Iris pigment epithelial cell (primary cell): ENCODE measurements around the gene UPK1B.
"Not testable (repeated sequence)": the region's sequence is repeated elsewhere in the genome, so short reads cannot be mapped to it uniquely, and the experiment has no call there.

ENCODE experiments used
- DNase-seq: peaks from one replicate; pipeline ENCODE4 v3.0.0-alpha.2; 2011; ENCODE audit warnings: low read depth

Gene UPK1B

DNA sequence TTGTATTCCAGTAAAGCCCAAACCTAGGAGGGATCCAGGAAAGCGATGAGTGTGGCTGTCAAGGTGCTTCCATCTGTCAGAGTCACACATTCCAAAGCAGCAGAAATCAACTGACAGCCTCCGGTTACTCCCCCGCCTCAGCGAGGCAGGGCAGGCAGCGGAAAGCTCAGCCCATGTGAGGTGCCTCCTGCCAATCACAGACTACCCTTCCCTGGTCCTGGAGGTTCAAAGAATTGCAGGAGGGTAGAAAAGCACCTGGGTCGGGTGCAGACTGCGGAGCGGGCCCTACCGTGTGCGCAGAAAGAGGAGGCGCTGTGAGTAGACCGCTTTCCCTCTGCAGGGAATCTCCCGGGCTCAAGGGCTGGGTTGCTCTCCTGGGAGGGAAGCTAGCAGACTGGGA, at the start of gene UPK1B:
TSS of gene UPK1B (plus strand) at position 274 of the 400 bp plus-strand sequence. CDS start 13,144 bp downstream, outside the sequence.
- no peak for DNase-seq

DNA sequence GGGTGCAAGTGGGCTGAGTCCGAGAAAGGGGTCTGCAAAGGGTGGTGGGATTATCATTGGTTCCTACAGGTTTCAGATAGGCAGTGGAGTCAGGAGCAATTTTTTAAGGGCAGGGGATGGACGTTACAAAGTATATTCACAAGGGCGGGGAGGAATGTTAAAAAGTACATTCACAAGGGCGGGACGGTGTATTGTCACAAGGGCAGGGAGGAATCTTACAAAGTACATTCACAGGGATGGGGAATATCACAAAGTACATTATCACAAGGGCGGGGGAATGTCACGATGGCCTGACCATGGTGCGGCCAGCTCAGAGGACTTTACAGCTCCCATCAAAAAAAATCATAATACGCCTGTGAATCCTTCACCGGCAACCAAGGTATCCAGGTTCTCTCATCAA, 48.1 kb upstream of the UPK1B start:
- DNase-seq = no peak

DNA sequence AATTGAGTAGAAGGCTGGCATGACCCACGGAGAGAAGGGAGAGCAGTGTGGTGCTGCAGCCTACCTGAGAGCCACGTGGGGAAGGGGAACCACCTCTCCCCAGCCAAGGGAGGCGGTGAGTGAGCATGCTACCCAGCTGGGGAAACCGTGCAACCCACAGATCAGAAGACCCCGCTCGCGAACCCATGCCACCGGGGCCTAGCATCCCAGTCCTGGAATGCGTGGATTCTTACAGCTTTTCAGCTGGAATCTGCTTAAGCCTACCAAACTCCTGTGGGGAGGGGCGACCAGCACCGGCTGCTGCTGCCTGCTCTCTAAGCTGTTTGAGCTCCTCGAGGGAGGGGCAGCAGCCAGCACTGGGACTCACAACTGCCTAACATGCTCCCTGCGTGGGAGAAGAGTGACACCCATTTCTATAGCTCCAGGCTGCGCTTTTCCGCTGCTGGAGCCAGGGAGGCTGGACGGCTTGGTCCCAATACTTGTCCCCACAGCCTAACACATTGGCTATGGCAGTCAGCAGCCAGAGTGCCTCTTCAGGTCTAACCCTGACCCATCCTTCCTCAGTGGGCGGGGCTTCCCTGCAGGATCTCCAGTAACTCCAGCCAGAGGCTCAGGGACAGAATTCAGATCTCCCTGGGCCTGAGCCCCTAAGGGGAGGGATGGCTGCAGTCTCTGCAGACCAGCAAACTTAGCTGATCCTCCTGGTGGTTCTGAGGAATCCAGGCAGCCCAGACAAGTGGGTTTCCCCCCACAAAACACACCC, 47.5 kb upstream of the UPK1B start:
- no peak for DNase-seq

DNA sequence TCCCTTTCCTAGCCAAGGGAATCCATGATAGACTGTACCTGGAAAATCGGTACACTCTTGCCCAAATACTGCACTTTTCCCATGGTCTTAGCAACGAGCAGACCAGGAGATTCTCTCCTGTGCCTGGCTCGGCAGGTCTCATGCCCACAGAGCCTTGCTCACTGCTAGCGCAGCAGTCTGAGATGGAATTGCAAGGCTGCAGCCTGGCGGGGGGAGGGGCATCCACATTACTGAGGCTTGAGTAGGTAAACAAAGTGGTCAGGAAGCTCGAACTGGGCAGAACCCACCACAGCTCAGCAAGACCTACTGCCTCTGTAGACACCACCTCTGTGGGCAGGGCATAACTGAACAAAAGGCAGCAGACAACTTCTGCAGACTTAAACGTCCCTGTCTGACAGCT, 43.1 kb upstream of the UPK1B start:
- DNase-seq = not testable (repeated sequence)

DNA sequence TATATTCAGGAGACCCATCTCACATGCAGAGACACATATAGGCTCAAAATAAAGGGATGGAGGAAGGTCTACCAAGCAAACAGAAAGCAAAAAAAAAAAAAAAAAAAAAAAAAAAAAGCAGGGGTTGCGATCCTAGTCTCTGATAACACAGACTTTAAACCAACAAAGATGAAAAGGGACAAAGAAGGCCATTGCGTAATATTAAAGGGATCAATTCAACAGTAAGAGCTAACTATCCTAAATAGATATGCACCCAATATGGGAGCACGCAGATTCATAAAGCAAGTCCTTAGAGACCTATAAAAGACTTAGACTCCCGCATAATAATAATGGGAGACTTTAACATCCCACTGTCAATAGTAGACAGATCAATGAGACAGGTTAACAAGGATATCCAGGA, 41.1 kb upstream of the UPK1B start:
- DNase-seq = not testable (repeated sequence)

DNA sequence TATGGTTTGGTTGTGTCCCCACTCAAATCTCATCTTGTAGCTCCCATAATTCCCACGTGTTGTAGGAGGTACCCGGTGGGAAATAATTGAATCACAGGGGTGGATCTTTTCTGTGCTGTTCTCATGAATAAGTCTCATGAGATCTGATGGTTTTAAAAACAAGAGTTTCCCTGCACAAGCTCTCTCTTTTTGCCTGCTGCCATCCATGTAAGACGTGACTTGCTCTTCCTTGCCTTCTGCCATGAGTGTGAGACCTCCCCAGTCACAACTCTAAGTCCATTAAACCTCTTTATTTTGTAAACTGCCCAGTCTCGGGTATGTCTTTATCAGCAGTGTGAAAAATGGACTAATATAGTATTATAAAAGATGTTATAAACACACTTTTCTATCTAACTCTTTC, 34.0 kb upstream of the UPK1B start:
- not testable (repeated sequence) for DNase-seq

DNA sequence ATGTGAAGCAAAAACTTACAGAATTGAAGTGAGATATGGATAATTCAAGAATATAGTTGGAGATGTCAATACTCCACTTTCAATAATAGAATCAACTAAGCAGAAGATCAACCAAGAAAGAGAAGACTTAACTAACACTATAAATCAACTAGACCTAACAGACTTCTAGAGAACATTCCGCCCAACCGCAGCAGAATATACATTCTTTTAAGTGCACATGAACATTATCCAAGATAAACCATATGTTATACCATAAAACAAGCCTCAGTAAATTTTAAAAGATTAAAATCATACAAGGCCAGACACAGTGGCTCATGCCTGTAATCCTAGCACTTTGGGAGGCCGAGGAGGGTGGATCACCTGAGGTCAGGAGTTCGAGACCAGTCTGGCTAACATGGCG, 32.9 kb upstream of the UPK1B start:
- no peak for DNase-seq

DNA sequence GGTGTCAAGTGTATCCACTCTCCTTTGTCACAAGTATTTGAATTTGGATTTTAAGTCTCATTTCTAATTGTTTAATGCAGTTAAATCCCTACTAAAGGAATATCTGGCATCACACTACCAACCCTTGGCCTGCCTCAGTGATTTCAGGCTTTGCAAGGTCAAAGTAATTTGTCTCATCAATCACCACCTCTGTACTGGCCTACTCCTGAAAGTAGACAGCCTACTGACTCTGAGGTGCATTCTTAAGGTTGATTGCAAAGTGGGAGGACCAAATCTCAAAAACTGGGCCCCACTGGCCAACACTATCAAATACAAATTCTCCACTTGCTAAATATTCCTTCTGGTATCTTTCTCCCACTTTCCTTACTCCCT, 28.3 kb upstream of the UPK1B start:
- no peak for DNase-seq

DNA sequence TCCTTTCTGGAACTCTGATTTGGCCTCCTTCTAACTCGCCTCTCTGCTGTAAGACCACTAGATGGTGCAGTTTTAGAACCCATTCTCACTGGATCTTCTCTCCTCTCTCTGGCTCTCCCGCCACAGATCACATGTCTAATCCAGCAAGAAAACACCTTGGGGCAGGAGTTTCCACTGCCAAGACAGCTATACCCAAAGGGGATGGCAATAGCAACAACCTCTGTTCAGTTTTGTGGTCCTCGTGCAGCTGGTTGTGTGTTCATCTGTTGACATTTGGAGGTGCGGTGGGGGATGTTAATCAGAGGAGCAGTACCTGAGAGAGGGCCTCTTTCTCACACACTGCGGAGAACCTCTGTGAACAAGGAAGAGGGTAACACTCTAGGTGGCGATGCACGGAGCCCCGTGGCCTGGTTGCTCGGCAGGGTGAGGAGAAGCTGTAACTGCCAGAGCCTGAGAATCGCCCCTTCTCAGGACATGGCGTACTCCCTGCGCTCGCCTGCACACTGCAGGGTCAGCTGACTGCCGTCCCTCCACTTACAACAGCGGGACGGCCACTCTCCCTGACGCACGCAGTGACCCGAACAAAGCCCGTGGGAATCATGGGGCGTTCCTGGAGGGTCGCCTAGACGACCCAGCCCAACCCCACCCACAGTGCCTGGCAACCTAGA, 27.8 kb upstream of the UPK1B start, which contains the start of gene TEX55:
TSS of gene TEX55 (plus strand) at position 666 of the 668 bp plus-strand sequence. CDS start 25 bp downstream, outside the sequence.
- peak; percentile 49 for DNase-seq

DNA sequence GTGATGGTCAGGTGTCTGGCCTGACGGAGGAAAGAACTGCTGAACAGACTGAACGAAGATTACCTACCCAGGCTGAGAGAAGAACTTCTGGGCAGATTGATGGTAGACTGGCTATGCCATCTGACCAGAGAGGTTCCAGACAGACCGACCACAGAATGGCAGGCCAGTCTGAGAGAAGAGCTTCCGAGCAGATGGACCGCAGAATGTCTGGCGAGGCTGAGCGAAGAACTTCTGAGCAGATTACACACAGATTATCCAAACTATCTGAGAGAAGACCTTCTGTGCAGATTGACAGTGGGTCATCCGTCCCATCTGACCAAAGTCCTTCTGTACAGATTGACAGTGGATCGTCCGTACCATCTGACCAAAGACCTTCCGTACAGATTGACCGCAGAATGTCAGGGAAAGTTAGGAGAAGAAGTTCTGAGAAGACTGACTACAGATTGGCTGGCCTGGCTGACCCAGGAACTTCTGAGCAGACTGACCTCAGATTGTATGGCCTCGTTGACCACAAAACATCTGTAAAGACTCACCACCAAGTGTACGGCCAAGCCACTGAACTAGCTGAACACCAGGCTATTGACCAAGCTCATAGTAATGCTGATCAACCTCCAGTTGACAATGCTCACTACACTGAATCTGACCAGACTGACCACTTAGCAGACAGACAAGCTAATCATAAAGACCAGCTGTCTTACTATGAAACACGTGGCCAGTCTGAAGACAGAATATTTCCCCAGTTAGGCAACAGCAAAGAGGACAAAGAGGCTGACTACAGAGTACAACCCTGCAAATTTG, 26.6 kb upstream of the UPK1B start:
- no peak for DNase-seq

DNA sequence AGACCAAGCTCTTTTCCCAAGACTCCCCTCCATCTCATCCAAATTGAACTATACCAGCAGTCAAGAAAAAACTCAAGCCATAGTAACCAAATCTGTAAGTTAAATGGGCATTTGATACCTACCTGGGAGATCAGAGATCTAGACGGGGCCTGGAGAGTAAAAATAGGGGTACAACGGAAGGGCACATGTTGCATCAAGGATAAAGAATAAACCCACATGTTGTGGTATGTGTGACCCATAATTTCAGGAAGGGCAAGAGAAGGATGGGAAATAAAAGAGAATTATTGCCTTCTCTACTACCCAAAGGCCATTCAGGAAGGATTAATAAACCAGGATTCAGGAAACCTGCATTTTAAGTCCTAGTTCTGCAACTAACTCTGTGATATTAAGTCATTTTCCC, 25.9 kb upstream of the UPK1B start:
- no peak for DNase-seq

DNA sequence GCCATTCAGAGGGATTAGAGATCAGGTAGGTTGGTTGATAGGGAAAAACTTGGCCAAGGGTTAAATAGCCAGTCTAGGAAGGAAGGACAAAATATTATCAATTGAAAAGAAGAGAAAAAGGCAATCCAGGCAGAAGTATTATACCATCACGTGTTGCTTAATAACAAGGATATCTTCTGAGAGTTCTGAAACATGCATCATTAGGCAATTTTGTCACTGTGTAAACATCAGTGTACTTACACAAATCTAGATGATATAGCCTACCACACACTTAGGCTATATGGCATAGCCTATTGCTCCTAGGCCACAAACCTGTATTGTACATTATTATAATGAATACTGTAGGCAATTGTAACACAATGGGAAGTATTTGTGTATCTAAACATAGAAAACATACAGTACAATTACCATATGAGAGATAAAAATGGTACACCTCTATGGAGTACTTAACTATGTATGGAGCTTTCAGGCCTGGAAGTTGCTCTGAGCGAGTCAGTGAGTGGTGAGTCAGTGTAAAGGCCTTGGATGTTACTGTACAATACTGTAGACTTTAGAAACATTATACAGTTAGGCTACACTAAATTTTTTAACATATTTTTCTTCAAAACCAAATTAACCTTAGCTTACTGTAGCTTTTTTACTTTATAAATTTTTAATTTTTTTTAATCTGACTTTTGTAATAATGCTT, 24.8 kb upstream of the UPK1B start:
- DNase-seq = peak; percentile 54

DNA sequence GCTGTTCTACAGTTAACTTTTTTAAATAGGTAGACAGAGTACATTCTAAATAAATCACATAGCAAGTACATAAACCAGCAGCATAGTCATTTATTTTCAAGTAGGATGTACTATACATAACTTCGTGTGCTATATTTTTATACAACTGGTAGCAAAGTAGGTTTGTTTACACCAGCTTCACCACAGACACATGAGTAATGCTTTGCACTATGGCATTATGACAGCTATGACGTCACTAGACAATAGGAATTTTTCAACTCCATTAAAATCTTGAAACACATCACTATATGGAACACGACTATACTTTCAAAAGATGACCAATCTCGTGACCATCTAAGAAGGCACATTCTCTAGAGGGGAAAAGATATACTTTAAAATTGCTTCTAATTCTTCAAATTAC, 23.9 kb upstream of the UPK1B start:
- peak; percentile 86 for DNase-seq

DNA sequence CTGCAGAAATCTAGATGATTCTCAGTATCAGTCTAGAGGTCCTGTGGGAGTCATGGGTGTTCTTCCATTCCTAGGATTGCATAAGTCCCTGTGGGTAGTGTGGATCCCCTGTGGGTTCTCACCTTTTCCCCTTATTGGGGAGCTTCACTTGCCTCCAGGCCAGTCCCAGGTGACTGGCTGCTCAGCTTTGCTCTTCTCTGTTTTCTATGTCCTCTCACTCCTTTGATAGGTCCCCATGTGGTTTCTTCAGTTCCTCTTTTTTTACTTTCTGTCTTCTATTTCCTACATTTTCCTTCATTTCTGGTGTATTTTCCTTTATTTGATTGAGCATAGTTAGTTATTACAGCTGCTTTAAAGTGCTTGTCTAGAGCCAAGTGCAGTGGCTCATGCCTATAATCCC, 16.5 kb upstream of the UPK1B start:
- DNase-seq = no peak

DNA sequence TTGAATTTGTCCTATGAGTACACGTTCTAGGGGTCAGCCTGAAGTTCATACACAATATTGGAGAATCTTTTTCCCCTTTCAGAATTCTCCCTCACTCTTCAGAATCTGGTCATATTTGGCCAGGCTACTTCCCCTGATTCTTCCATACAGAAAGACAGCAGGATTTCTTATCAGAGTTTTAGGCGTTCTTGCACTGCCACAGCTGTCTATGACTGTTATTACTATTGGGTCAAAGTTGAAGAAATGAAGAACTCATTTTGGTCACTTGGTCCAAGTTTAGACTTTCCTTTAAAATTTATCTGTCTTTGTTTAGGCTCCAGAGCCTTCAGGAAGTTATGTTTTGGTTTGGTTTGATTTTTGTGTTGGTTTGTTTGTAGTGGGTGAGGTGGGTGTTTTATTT, 15.4 kb upstream of the UPK1B start:
- DNase-seq = no peak

DNA sequence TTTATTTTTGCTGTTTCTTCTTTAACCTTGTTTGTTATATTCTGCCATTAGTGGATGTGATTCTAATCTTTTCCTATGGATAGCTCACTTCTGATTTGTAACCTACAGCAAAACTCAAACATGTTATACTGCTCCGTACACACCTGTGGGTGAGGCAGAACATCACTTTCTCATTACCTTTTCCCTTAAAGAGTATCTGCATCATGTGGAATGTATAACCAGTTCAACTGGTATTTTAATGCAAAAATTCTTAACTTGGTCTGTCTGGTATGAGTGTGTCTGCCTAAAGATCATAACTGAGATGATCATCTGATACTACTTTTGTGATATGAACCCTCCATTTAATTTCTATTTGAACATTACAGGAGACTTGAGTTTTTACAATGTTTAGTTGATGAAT, 13.0 kb upstream of the UPK1B start:
- DNase-seq = no peak

DNA sequence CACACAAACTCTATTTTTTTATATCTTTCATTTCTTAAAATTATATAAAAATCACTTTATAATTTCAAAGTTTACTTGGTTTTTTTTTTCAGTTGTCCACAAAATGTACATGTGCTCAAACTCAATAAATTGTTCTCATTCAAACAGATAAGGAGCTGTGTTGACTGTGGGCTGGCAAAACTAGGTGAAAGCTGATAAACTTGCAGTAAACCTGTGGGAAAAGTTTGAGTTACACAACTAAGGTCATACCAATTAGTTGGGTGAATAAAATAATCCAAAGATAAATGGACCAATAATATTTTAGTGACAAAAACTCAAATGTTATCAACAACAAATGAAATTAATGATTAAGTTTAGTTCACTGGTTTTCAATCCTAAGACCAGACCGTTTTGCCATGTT, 12.6 kb upstream of the UPK1B start:
- DNase-seq = no peak

DNA sequence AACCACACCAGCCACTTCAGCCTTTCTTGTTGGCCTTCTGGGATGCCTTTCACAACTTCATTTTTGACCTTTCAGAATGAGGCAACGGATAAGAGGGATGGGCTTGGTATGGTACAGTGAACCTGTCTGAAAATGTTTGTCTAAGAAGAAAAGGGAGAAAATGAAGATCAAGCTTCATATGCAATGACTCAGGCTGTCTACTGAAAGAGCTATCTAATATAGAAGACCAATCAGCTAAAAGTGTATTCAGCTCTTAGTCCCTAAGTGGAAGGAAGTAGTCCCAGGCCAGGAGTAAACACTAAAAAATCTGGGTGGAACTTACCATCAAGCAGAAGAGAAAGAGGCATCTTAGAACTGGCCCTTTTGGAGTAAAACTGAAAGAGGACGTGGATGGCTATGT, 12.2 kb upstream of the UPK1B start:
- DNase-seq = no peak

DNA sequence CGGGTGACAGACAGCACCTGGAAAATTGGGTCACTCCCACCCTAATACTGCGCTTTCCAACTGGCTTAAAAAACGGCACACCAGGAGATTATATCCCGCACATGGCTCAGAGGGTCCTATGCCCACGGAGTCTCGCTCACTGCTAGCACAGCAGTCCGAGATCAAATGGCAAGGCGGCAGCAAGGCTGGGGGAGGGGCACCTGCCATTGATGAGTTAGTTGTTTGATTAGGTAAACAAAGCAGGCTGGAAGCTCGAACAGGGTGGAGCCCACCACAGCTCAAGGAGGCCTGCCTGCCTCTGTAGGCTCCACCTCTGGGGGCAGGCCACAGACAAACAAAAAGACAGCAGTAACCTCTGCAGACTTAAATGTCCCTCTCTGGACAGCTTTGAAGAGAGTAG, 8.7 kb upstream of the UPK1B start:
- not testable (repeated sequence) for DNase-seq

DNA sequence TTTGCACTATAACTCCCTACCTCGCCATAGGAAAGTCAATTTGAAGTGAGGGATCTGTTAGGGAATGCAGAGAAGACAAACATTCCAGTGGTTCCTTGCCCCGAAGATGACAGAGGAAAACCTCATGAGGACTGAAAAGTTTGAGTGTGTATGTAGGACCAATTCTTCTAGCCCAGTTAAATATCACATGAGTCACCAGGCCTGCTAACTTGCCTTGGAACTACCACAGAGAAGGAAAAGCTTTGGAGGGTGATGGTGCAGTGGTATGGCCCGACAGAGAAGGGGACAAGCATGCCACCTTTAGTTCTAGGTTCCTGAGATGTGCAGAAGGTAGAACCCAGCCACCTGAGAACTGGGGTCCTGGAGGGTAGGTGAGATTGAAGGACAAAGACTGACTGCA, 2.6 kb upstream of the UPK1B start:
- DNase-seq = no peak

DNA sequence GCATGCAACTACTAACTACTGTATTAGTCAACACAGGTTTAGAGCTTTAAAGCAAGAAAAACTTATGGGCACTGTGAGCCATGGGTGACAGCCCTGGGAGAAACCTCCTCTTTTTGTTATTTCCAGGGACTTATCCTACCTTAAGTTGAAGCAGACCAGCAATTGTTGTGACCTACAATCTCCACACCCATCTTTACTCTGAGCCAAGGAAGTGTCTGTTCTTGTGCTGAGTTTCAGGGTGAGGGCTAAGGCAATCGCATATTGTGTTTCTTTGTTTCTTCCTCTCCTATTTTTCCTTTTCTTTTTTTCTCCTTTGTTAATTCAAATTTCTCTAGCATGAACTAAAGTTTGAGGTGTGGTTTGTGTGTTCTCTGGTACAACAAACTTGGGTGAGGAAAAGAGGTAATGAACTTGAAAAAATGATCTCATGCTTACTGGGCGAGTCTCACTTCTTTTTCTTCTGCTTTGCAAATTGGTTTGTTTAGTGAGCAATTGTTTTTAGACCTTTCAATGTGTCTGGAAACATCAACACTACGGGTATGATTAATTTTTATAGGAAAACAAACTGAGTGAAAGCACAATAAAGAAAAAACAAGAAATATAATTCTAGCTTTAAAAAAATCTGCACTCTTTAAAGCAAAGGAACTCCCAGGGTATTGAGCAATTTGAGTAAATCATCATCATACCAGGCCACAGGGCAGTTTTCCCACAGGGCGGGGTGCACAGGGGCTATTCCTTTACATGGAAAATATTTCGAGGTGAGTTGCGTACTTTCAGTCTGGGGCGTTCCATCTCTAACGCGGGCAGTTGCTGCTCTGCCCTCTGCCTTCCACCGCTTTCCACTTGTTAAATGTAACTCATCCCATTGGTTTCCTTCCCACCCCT, 2.7 kb downstream of the UPK1B start:
- peak; percentile 29 for DNase-seq
